Activated CD8-positive, alpha-beta memory T cell treated with anti-CD3 and anti-CD28 coated beads, Interleukin-2, amount 10 ng/mL, durations not matched to agents 7 days and 5 days (primary cell): ENCODE data around the gene POLR3H. TPM values are rescaled to one million over a fixed set of nuclear protein-coding genes. Genes with fewer than 3 reads are reported as not detected.
"Not testable (repeated sequence)": the region's sequence is repeated elsewhere in the genome, so short reads cannot be mapped to it uniquely, and the experiment has no call there.

Experiments used
- ATAC-seq: fragments of 150-1000 bp; cut with Tn5 transposase; one replicate; pipeline ENCODE4 v1.10.0; 2021; ENCODE audit warnings: moderate library complexity
- CTCF ChIA-PET: fragments of 350-600 bp; sonication (Branson Sonifier 250); formaldehyde crosslinking; loops from one replicate; lab custom pipeline; 2021; ENCODE audit warnings: antibody characterized with exemption; lab: Charles Lee
- DNase-seq: peaks from one replicate; pipeline ENCODE4 v3.0.0-alpha.2; 2020
- H3K27ac Mint-ChIP-seq: one replicate; pipeline ENCODE4 v1.8.0; 2021; ENCODE audit warnings: mild to moderate bottlenecking, mixed read lengths
- H3K27me3 Mint-ChIP-seq: one replicate; pipeline ENCODE4 v1.8.0; 2021; ENCODE audit warnings: mixed read lengths
- H3K36me3 Mint-ChIP-seq: one replicate; pipeline ENCODE4 v1.8.0; 2021; ENCODE audit warnings: mild to moderate bottlenecking, mixed read lengths
- H3K4me1 Mint-ChIP-seq: one replicate; pipeline ENCODE4 v1.8.0; 2021; ENCODE audit warnings: mixed read lengths
- H3K4me3 Mint-ChIP-seq: one replicate; pipeline ENCODE4 v1.8.0; 2021; ENCODE audit warnings: mild to moderate bottlenecking, moderate library complexity, mixed read lengths
- H3K9me3 Mint-ChIP-seq: one replicate; pipeline ENCODE4 v1.8.0; 2022; ENCODE audit warnings: low read depth, mixed read lengths
- total RNA-seq, 2 experiments: library from RNA; stranded (reverse); gene quantifications; one replicate each; pipeline ENCODE4 v1.2.3, GENCODE V29; 2021

The POLR3H gene
- total RNA-seq, 2 experiments from 2014 or later: 32.4 to 43.7 TPM

- H3K36me3 Mint-ChIP-seq: no peaks in the 10 kb centered on the region
- H3K9me3 Mint-ChIP-seq: no peaks in the 10 kb centered on the region
- peaks cover 17% of the 10 kb centered on the region for H3K4me1 Mint-ChIP-seq
- ATAC-seq: no peak
- H3K4me3 Mint-ChIP-seq: no peak overlapping the region
- H3K27me3 Mint-ChIP-seq: peaks cover 45% of the 10 kb centered on the region
- no peak for DNase-seq
- no peak overlapping the region for H3K27ac Mint-ChIP-seq
- CTCF ChIA-PET: interaction anchor here (1.4 kb wide), 1 partner anchor 16 kb away, joined by 3 read pairs; no protein-coding TSS in a partner anchor
Measured at GRCh38 chr22:41561335-41561734, 17.1 kb upstream of the POLR3H start.

- DNase-seq (no peak), ATAC-seq (no peak)
- H3K4me3 Mint-ChIP-seq: no peak overlapping the region
- no peaks in the 10 kb centered on the region for H3K36me3 Mint-ChIP-seq
- peaks cover 11% of the 10 kb centered on the region for H3K4me1 Mint-ChIP-seq
- H3K9me3 Mint-ChIP-seq: no peaks in the 10 kb centered on the region
- H3K27ac Mint-ChIP-seq: no peak overlapping the region
- H3K27me3 Mint-ChIP-seq: peaks cover 45% of the 10 kb centered on the region
- CTCF ChIA-PET: no interaction called here
Measured at GRCh38 chr22:41560095-41560471, 15.8 kb upstream of the POLR3H start.

DNA sequence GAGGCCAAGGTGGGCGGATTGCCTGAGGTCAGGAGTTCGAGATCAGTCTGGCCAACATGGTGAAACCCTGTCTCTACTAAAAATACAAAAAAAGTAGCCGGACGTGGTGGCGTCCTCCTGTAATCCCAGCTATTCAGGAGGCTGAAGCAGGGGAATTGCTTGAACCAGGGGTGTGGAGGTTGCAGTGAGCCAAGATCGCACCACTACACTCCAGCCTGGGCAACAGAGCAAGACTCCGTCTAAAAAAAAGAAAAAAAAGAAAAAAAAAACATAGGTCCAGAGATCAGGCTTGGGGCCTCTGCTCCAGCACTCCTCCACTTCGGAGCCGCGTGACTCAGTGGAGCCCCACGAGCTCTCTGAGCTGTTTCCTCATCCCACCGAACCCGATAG, 14.0 kb upstream of the POLR3H start:
- peaks cover 42% of the 10 kb centered on the region for H3K27me3 Mint-ChIP-seq
- H3K36me3 Mint-ChIP-seq, H3K4me1 Mint-ChIP-seq, H3K27ac Mint-ChIP-seq, ATAC-seq, H3K4me3 Mint-ChIP-seq, DNase-seq, H3K9me3 Mint-ChIP-seq: not testable (repeated sequence)
- CTCF ChIA-PET: interaction anchor here (0.7 to 1.2 kb wide), 2 partner anchors 109 to 112 kb away, joined by 3 read pairs; partner anchors contain the start of gene TOB2

DNA sequence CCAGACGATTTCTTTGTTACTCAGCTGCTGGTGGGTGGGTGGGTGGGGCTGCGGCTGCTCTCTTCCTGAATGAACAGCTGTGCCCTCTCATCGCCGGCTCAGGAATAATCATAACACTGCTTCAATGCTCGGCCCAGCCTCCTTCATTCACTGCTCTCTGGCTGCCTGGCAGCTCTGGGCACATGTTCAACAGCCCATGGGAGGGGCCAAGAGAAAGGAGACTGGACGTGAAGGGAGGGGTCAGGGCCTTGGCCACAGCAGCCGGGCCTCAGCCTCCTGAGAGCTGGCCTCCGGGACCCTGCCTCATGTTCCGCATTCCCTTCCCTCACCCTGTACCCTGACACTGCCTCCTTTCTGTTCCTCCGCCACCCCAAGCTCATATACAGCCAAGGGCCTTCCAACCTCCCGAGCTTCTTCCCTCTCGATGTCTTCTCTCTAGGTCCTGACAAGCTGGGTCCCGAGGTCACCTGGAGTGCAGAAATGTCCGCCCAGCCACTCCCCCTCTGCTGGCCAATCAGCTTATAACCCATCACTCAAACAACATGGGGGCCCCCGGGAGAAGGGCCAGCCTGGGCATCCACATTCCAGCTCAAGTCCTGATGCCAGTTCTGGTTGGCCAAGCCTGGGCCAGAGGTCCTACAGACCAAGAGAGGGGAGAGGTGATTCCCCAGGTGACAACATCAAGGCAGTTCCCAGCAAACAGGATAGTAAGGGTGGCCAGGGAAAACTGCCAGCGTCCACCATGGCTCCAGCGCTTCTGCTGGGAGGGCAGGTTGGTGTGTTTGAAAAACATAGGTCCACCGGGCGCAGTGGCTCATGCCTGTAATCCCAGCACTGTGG, 13.4 kb upstream of the POLR3H start:
- Mint-ChIP-seq H3K9me3 (no peaks in the 10 kb centered on the region), H3K4me3 (no peak overlapping the region), H3K27ac (no peak overlapping the region), H3K4me1 (peaks cover 6% of the 10 kb centered on the region), H3K36me3 (no peaks in the 10 kb centered on the region), H3K27me3 (peaks cover 36% of the 10 kb centered on the region)
- CTCF ChIA-PET: interaction anchor here (0.5 to 1.2 kb wide), 4 partner anchors 11 to 109 kb away, joined by 3 to 4 read pairs (median 4); no protein-coding TSS in a partner anchor
- ATAC-seq: peak; percentile 10
- no peak for DNase-seq

GRCh38 chr22:41556561-41556960, 12.3 kb upstream of the POLR3H start:
- no peak for DNase-seq
- no peak for ATAC-seq
- Mint-ChIP-seq H3K4me3 (no peak overlapping the region), H3K9me3 (no peaks in the 10 kb centered on the region), H3K27me3 (peaks cover 32% of the 10 kb centered on the region), H3K4me1 (peaks cover 6% of the 10 kb centered on the region), H3K27ac (no peak overlapping the region), H3K36me3 (no peaks in the 10 kb centered on the region)
- CTCF ChIA-PET: no interaction called here

GRCh38 chr22:41555325-41555982, 11.2 kb upstream of the POLR3H start:
- Mint-ChIP-seq H3K27ac (no peak overlapping the region), H3K27me3 (peaks cover 21% of the 10 kb centered on the region)
- CTCF ChIA-PET: no interaction called here

DNA sequence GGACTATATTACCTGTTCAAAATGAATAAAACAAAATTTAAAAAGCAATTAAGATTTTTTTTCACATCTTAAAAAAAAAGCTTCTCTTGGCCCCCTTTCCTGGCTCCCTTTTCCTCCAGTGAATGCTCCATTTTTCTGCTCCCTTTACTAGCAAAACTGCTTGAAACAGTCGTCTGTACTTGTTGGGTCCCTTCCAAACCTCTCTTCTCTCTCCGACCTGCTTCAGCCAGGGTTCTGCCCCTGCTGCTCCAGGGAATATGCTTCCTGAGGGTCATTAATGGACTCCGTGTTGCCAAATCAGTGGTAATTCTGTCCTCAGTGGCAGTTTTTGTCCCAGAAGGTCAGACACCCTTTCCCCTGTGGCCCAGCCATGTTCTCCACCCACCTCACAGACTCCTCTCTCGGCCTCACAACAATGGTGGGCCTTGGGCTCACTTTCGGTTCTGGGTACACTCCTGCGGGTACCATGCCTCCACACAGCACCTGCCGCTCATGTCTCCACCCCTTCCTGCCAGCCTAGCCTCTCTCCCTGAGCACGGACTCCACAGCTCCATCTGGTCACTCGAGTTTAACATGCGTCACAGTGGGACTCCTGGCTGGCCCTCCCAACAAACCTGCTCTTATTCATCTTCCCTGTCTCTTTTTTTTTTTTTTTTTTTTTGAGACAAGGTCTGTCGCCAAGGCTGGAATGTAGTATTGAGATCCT, 7.8 kb upstream of the POLR3H start:
- H3K36me3 Mint-ChIP-seq: no peaks in the 10 kb centered on the region
- no peak overlapping the region for H3K27ac Mint-ChIP-seq
- H3K27me3 Mint-ChIP-seq: peaks cover 13% of the 10 kb centered on the region
- DNase-seq: no peak
- CTCF ChIA-PET: interaction anchor here (1.0 to 1.8 kb wide), 3 partner anchors 25 to 38 kb away, joined by 3 to 5 read pairs (median 3); partner anchors contain the start of gene PMM1
- H3K9me3 Mint-ChIP-seq: no peaks in the 10 kb centered on the region
- H3K4me3 Mint-ChIP-seq: no peak overlapping the region
- H3K4me1 Mint-ChIP-seq: peaks cover 4% of the 10 kb centered on the region
- ATAC-seq: no peak

More at GRCh38 chr22:41555325-41555982, 11.2 kb upstream of the POLR3H start:
- DNase-seq (no peak), ATAC-seq (no peak)
- Mint-ChIP-seq H3K4me1 (peaks cover 6% of the 10 kb centered on the region), H3K4me3 (no peak overlapping the region), H3K36me3 (no peaks in the 10 kb centered on the region), H3K9me3 (no peaks in the 10 kb centered on the region)

DNA sequence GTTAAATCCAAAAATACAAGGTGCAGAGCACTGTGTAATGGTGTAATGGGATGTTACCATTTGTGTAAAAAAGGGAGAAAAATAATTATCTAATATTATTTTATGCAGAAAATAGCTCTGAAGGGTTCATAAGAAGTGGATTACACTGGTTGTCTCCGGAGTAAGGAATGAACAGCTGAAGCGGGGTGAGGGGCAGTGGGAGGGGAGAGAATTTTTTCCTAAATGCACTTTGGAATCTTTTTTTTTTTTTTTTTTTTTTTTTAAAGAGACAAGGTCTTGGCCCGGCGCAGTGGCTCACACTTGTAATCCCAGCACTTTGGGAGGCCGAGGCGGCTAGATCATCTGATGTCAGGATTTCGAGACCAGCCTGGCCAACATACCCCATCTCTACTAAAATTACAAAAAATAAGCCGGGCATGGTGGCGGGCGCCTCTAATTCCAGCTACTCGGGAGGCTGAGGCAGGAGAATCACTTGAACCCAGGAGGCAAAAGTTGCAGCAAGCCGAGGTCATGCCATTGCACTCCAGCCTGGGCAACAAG, 6.8 kb upstream of the POLR3H start:
- Mint-ChIP-seq H3K9me3 (no peaks in the 10 kb centered on the region), H3K4me3 (no peak overlapping the region), H3K4me1 (peaks cover 2% of the 10 kb centered on the region), H3K27ac (no peak overlapping the region), H3K27me3 (peaks cover 5% of the 10 kb centered on the region), H3K36me3 (no peaks in the 10 kb centered on the region)
- DNase-seq (no peak), ATAC-seq (no peak)
- CTCF ChIA-PET: interaction anchor here (1.0 to 1.8 kb wide), 3 partner anchors 24 to 39 kb away, joined by 3 to 5 read pairs (median 3); partner anchors contain the start of gene PMM1

GRCh38 chr22:41548830-41549211, 4.6 kb upstream of the POLR3H start:
- Mint-ChIP-seq H3K9me3 (no peaks in the 10 kb centered on the region), H3K4me3 (no peak overlapping the region), H3K27me3 (peaks cover 5% of the 10 kb centered on the region), H3K4me1 (peaks cover 15% of the 10 kb centered on the region), H3K27ac (no peak overlapping the region), H3K36me3 (peaks cover 2% of the 10 kb centered on the region)
- DNase-seq: no peak
- ATAC-seq: no peak
- CTCF ChIA-PET: interaction anchor here (0.8 to 1.3 kb wide), 5 partner anchors 22 to 439 kb away, joined by 3 to 4 read pairs (median 3); no protein-coding TSS in a partner anchor

- H3K4me1 Mint-ChIP-seq: peaks cover 42% of the 10 kb centered on the region
- ATAC-seq: no peak
- CTCF ChIA-PET: interaction anchor here (0.6 to 1.6 kb wide), 4 partner anchors 74 to 526 kb away, joined by 3 to 8 read pairs (median 5); partner anchors contain the start of genes ACO2 and PHF5A
Measured at GRCh38 chr22:41544671-41545476, 604 bp upstream of the POLR3H start.

GRCh38 chr22:41542224-41542623, 2.0 kb downstream of the POLR3H start:
- H3K4me1 Mint-ChIP-seq: peaks cover 40% of the 10 kb centered on the region
- no peak for ATAC-seq

More at GRCh38 chr22:41544671-41545476, 604 bp upstream of the POLR3H start:
- Mint-ChIP-seq H3K36me3 (peaks cover 2% of the 10 kb centered on the region), H3K27me3 (no peaks in the 10 kb centered on the region), H3K9me3 (no peaks in the 10 kb centered on the region), H3K4me3 (peak overlapping the region; percentile 93), H3K27ac (peak overlapping the region; percentile 92)
- no peak for DNase-seq

GRCh38 chr22:41541484-41541883, 2.8 kb downstream of the POLR3H start:
- H3K36me3 Mint-ChIP-seq: peaks cover 2% of the 10 kb centered on the region
- no peaks in the 10 kb centered on the region for H3K27me3 Mint-ChIP-seq
- CTCF ChIA-PET: interaction anchor here (1.0 to 3.0 kb wide), 8 partner anchors 9 to 137 kb away, joined by 3 to 10 read pairs (median 4); partner anchors contain the start of genes ACO2 and PHF5A
- ATAC-seq: no peak
- no peak for DNase-seq
- H3K4me1 Mint-ChIP-seq: peaks cover 40% of the 10 kb centered on the region
- peak overlapping the region; percentile 33 for H3K27ac Mint-ChIP-seq
- H3K4me3 Mint-ChIP-seq: no peak overlapping the region
- no peaks in the 10 kb centered on the region for H3K9me3 Mint-ChIP-seq

More at GRCh38 chr22:41542224-41542623, 2.0 kb downstream of the POLR3H start:
- no peaks in the 10 kb centered on the region for H3K9me3 Mint-ChIP-seq
- peak overlapping the region; percentile 53 for H3K27ac Mint-ChIP-seq
- H3K4me3 Mint-ChIP-seq: peak overlapping the region; percentile 93
- H3K27me3 Mint-ChIP-seq: no peaks in the 10 kb centered on the region
- no peak for DNase-seq
- H3K36me3 Mint-ChIP-seq: peaks cover 2% of the 10 kb centered on the region
- CTCF ChIA-PET: interaction anchor here (0.6 to 3.0 kb wide), 6 partner anchors 9 to 164 kb away, joined by 3 to 10 read pairs (median 4); partner anchors contain the start of genes ACO2 and PHF5A
